H1 (cell line): ENCODE measurements around the gene PIK3R6. TPM values are rescaled to one million over a fixed set of nuclear protein-coding genes. Genes with fewer than 3 reads are reported as not detected.
A peak's percentile ranks its signal among the peaks of the same experiment; 100 is the strongest.

Experiments
- BACH1 ChIP-seq: IDR thresholded peaks from 2 replicates; pipeline ENCODE4 v1.6.1; 2012; ENCODE audit warnings: low read length, improper control_type of control experiment
- CBX5 ChIP-seq: fragments of 300-800, 300-1000 bp; sonication (generic); IDR thresholded peaks from 2 replicates; pipeline ENCODE4 v1.7.1; 2016; ENCODE audit warnings: antibody characterized with exemption, low read length, low read depth
- CBX8 ChIP-seq: fragments of 300-800, 300-1000 bp; sonication (generic); IDR thresholded peaks from 2 replicates; pipeline ENCODE4 v1.7.1; 2016; ENCODE audit warnings: low read depth, low read length, borderline replicate concordance
- CEBPB ChIP-seq: IDR thresholded peaks from 2 replicates; pipeline ENCODE4 v1.6.1; 2012; ENCODE audit warnings: low read depth, low read length
- EGR1 ChIP-seq: IDR thresholded peaks from 2 replicates; pipeline ENCODE4 v1.6.1; 2011; ENCODE audit warnings: low read depth, low read length, borderline replicate concordance
- GTF2F1 ChIP-seq: IDR thresholded peaks from 2 replicates; pipeline ENCODE4 v1.6.1; 2012; ENCODE audit warnings: low read depth, low read length, improper control_type of control experiment, borderline replicate concordance
- HDAC2 ChIP-seq, 2 experiments: fragments of 300-600 bp in 1 of 2; sonication (generic) in 1 of 2; IDR thresholded peaks; 2 replicates each; pipeline ENCODE4 v1.6.1; 2011 to 2012; ENCODE audit warnings: low read depth in 2 of 2, low read length in 2 of 2, mild to moderate bottlenecking in 2 of 2, moderate library complexity in 2 of 2, borderline replicate concordance in 1 of 2, inconsistent platforms in 1 of 2
- MAFK ChIP-seq: IDR thresholded peaks from 2 replicates; pipeline ENCODE4 v1.6.1; 2012; ENCODE audit warnings: low read depth, mild to moderate bottlenecking, improper control_type of control experiment, low read length
- PHF8 ChIP-seq: fragments of 200-600 bp; sonication (generic); conservative IDR thresholded peaks from 2 replicates; pipeline ENCODE4 v1.7.1; 2012; ENCODE audit warnings: low read depth, mild to moderate bottlenecking, inconsistent platforms, low read length, moderate library complexity
- SAP30 ChIP-seq: fragments of 300-600 bp; sonication (generic); IDR thresholded peaks from 2 replicates; pipeline ENCODE4 v1.7.1; 2012; ENCODE audit warnings: low read length, moderate library complexity, mild to moderate bottlenecking, inconsistent platforms; ENCODE audit not compliant: insufficient read depth, insufficient replicate concordance
- SIRT6 ChIP-seq: IDR thresholded peaks from one replicate; pipeline ENCODE4 v1.7.1; 2012; ENCODE audit warnings: low read length, inconsistent platforms
- SRF ChIP-seq: IDR thresholded peaks from 2 replicates; pipeline ENCODE4 v1.6.1; 2011; ENCODE audit warnings: mild to moderate bottlenecking, low read depth, low read length, moderate library complexity
- SUZ12 ChIP-seq: fragments of 200-600 bp; sonication (generic); IDR thresholded peaks from 2 replicates; pipeline ENCODE4 v1.6.1; 2012; ENCODE audit warnings: mild to moderate bottlenecking, inconsistent platforms, low read length, moderate library complexity, mixed read lengths
- TBP ChIP-seq: IDR thresholded peaks from 2 replicates; pipeline ENCODE4 v1.6.1; 2011; ENCODE audit warnings: low read depth, low read length, improper control_type of control experiment
- polyA plus RNA-seq, 7 experiments: library from polyadenylated mRNA; depleted of rRNA in 3 of 7; stranded (reverse) in 5 of 7; unstranded in 2 of 7; fragments of >200 nt in 5 of 7; fragments of 200-250 nt in 2 of 7; gene quantifications; 1 replicate in 5 of 7; 2 replicates in 1 of 7; 4 replicates in 1 of 7; pipeline versions ENCODE4 v1.2.1 to v1.2.3, GENCODE V29; 2011 to 2013; ENCODE audit warnings: missing spikeins in 2 of 7, mixed read lengths in 2 of 7
- total RNA-seq: library from RNA; stranded (reverse); fragmentation: NEBNext Ultra II Directional; extraction: Animal tissue kit (Norgen Biotek cat#: 25700); gene quantifications from 2 replicates; pipeline ENCODE4 v1.2.1, GENCODE V29; 2021
- TF ChIP-seq, protein P1 (sequence below): IDR thresholded peaks from 2 replicates; pipeline ENCODE4 v1.6.1; 2012; ENCODE audit warnings: low read length, inconsistent platforms

Gene PIK3R6
- total and polyA plus RNA-seq, 2 of the 8 experiments (the other 6 are each of a cell fraction or from before 2014, with no cell fraction given): 0.24 to 1.2 TPM

GRCh38 chr17:8798846-8799569 lies 68.5 kb downstream of the PIK3R6 start, which contains the start of gene MFSD6L (continued):
- TF ChIP-seq SIRT6 (no peak), CBX5 (no peak), EGR1 (peak; percentile 46; the same call in 1 of the 2 replicates), PHF8 (peak; percentile 49; the same call in 1 of the 2 replicates), SAP30 (no peak), TBP (peak; percentile 42; the same call in 1 of the 2 replicates), CBX8 (no peak), SUZ12 (no peak), HDAC2 (IDR thresholded peaks at IDR 0.05; ENCODE audit: borderline replicate concordance in 1 of 2, low read depth in 2 of 2, low read length in 2 of 2) (no peak), GTF2F1 (no peak), CEBPB (no peak), SRF (no peak), MAFK (no peak), BACH1 (no peak)
- TF ChIP-seq, protein P1, sequence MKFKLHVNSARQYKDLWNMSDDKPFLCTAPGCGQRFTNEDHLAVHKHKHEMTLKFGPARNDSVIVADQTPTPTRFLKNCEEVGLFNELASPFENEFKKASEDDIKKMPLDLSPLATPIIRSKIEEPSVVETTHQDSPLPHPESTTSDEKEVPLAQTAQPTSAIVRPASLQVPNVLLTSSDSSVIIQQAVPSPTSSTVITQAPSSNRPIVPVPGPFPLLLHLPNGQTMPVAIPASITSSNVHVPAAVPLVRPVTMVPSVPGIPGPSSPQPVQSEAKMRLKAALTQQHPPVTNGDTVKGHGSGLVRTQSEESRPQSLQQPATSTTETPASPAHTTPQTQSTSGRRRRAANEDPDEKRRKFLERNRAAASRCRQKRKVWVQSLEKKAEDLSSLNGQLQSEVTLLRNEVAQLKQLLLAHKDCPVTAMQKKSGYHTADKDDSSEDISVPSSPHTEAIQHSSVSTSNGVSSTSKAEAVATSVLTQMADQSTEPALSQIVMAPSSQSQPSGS: no peak
